HG03571 (cell line): Measurements from ENCODE around the gene TBCD.

Experiments used
- ATAC-seq: cut with Tn5 transposase; IDR thresholded peaks from one replicate; pipeline ENCODE4 v1.9.1; 2021; ENCODE audit not compliant: unreplicated experiment

Gene TBCD

DNA sequence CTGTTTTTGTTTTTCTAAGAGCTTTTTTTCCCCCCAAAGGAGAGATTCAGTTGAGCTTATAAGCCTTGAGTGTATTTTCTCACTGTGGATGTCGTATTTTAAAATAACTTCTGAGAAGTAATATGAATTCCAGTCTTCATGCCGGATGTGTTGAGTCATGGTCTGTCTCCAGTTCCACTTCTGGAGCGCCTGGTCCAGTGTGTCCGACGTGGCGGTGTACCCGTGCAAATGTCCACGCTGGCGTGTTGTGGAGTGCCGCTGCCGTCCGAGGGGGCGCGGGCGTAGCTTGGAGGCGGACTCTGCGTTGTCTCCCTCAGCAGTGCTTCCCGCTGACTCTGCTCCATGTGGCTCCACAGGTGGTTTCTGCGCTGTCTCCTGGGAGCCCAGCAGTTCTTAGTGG lies 148.9 kb downstream of the TBCD start:
- ATAC-seq: no peak

DNA sequence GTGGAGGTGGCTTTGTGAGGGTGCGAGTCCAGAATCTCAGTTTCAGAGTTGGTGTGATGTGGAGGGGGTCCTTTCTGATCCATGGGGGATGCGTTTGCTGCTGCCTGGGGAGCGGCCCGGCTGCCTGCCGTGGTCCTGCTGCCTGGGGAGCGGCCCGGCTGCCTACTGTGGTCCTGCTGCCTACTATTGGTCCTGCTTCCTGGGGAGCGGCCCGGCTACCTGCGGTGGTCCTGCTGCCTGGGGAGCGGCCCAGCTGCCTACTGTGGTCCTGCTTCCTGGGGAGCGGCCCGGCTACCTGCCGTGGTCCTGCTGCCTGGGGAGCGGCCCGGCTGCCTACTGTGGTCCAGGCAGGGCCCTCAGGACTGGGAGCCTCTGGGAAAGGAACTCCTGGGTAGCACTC lies 149.5 kb downstream of the TBCD start:
- ATAC-seq: no peak

DNA sequence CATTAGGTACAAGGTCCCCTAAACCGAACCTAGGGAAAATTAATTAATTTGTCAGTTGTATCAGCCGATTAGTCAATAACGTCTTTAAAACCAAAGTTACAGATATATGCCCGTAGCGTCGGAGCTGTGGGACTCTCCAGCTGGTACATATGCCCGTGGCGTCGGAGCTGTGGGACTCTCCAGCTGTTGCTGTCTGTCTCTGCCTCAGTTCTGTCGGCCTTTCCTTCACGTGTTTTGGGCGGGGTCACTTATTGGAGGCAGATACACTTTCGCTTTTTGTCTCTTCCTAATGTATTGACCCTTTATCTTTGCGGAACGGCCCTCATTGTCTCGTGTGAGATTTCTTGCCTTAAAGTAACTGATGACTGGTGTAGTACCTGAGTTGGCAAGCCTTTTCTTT lies 150.0 kb downstream of the TBCD start:
- no peak for ATAC-seq

DNA sequence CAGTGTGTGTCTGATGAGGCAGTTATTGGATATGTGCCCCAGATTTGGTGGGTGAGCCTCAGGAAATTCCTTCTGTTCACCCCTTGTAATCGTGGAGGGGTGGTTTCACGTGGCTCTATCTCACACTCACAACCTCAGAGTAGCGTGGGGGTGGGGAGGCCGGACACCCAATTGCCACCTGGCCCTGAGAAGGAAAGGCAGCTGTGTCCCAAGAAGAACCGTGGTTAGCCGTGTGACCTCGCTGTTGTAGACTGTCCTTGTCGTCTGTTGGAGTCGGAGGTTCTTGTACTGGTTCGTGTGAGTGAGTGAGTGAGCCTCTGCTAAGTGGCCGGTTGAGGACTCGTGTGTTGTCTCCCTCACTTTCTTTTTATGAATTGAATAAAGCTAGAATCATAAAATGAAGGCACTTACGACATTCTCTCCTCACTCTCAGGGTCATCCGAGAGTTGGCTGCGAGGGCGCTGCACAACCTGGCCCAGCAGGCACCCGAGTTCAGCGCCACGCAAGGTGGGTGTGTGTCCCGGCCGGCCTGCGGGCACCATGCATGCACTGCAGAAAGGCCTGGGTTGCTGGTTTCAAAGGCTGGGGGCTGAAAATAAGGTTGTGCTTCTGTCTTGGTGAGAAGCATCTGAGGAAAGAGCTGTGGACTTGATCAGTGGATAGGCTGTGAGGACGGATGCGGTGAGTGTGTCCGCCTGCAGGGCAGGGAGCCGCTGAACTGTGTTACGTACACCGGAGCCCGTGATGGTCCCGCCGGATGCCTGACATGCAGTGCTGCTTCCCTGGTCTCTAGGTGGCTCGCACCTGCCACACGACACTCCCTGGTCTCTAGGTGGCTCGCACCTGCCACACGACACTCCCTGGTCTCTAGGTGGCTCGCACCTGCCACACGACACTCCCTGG lies 151.4 kb downstream of the TBCD start:
- no peak for ATAC-seq

DNA sequence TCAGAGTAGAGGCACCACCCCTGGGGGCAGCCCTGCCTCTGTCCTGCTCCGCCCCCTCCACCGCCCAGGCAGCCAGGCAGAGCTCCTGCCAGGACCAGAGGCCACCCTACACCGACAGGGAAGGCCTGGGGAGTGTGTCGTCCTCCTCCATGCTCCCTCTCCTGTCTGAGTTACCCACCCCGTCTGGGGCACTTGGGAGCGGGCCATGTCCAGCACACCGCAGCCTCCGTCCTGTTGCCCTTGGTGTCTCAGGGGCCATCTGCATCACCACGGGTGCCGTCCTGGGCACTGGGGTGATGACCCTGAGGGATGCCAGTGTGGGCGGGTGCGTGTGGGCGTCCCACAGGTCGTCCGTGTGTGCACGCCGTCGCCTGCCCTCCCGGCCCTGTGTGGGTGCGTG lies 153.3 kb downstream of the TBCD start:
- ATAC-seq: no peak

DNA sequence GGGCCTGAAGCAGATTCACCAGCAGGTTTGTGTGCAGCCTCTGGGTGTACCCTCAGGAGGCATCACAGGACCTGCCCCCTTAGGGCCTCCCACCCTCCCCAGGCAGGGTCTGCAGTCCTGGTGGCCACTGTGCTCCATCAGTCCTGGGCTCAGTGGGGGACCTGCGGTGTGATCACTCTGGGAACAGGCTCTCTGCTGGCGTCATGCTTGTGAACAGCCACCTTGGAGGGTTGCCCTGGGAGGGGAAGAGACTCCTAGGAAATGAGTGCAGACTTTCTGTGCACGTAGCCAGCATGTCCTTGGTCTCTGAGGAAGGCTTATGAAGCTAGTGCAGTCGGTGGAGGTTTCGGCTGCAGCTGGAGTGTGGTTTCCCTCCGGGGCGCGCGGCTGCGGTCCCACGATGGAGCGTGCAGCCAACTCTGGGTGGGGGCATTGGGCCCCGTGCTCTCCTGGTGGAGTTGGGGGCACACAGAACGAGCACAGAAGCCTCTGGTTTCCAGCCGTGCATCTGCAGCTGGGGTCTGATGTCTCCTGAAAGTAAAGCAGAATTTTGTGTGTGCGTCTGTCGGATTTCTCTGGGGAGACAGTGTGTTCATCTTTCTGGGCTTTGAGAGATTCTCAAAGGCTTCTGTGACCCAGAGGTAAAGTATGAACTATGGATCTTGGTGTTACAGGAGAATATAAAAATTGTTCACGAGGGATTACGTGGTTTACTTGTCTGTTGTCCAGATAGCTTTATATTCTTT lies 156.1 kb downstream of the TBCD start:
- ATAC-seq: no peak

DNA sequence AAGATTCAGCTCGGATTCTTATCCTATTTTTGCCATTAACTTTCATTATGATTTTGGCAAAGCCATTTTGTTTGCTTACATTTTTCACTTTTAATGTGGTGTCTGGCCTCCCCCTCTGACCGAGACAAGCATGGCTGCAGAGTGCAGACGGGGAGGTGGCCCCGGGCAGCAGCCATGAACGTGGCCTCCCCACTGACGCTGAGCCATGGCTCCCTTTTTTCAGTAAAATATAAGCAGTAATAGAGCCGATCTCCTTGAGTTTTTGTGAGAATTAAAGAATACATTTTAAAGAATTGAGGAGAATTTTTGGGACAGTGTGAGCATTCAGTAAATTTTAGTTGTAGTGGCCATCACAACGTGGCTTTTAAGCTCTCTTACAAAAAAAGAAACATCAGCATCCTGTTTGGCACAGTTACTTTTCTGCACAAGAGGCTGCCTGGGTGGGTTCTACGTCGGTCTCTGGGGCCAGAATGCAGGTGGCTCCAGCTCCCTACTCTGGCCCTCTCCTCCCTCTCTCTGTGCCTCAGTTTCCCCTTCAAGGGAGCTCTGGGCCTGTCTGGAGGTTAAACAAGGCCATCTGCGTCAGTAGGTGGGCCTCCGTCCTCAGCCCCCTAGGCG lies 156.8 kb downstream of the TBCD start:
- no peak for ATAC-seq

DNA sequence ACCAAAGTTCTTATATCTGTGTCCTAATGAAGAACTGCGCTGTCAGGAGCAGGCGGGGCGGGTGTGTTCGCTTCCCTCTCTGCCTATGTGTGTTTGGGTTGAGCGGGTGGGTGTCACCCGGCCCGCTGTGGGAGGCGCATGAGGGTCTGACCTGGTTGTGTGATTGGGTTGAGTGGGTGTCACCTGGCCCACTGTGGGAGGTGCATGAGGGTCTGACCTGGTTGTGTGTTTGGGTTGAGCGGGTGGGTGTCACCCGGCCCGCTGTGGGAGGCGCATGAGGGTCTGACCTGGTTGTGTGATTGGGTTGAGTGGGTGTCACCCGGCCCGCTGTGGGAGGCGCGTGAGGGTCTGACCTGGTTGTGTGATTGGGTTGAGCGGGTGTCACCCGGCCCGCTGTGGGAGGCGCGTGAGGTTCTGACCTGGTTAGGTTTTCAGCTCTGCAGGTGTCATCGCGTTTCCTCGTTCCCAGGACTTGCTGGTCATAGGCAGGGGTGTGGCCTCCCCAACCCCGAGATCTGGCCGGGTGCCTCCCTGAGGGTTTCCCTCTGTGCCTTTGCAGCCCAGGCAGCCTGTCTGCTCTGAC lies 157.5 kb downstream of the TBCD start:
- ATAC-seq: no peak

DNA sequence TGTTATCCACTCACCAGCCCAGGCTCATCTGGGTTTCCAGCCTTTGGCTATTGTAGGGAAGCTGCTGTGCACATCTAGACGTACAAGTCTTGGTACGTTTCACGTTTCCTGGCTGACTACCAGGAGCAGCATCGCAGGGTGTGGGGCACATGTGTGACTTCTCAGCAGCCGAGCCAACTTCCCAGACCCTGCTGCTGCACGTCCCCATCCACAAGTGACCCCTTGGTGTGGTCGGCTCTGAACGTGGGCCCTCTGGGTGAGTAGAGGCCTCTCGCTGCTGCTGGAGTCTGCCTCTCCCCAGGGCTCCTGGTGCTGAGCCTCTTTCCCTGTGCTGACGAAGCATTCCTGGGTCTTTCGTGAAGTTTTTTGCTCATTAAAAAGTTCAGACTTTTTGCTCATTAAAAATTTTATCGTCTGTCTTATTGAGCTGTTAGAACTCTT lies 158.2 kb downstream of the TBCD start:
- no peak for ATAC-seq

DNA sequence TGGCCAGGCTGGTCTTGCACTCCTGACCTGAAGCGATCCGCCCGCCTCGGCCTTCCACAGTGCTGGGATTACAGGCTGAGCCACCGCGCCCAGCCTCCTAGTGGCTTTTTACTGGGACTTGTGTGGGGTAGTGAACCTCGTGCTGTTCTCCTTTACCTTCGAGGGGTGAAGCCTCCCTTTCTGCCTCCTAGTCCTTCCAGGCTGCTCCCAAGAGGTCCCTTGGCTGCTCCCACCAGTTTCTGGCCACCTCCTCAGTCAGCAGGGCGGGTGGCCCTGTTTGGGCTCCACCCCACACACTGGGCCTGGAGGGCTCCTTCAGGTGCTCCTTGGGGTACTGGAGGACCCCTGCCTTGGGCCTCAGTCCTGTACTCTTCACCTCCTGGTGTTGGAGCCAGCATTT lies 158.9 kb downstream of the TBCD start:
- no peak for ATAC-seq

DNA sequence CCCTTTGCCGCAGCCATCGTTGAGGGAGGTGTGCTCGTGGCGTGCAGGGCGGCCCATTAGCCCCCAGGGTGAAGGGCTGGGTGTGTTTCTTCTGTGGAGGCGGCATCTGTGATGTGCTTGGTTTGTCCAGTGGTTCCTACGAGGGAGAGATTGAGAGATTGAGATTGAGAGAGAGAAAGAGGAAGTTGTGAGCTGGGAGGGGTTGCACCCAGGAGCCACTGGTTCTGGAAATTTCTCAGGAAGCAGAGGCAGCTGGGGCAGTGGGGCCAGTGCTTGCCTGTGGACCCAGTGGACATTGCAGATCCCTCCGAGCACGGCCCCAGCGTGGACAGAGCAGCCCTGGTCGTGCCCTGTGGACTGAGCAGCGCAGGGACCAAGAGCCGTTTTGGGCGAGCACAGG lies 160.0 kb downstream of the TBCD start:
- no peak for ATAC-seq

DNA sequence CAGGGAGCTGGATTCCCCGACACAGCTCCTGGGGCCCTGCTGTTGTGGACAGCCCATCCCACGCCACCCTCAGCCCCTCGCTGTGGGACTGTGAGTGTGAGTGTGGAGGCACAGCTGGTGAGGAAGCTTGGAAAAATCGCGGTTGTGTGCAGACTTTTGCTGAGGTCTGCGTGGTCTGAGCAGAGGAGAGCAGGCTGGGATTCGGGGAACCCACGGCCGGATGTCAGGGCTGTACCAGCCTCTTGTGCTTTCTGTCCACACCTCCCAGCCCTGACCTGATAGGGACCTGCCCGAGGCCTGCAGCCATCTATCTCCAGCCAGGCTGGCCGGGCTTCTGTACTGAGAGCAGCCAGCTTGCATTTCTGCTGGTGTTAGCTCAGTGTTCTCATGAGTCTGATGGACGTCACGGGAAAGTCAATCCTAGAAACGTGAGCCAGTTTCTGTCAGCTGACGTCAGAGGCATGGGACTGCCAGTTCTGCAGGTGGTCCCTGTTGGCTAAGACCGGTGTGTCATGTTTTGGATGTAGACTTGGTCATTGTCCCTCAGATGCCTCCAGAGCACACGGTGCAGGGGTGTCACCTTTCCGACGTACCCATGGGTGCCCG lies 160.7 kb downstream of the TBCD start:
- ATAC-seq: no peak

DNA sequence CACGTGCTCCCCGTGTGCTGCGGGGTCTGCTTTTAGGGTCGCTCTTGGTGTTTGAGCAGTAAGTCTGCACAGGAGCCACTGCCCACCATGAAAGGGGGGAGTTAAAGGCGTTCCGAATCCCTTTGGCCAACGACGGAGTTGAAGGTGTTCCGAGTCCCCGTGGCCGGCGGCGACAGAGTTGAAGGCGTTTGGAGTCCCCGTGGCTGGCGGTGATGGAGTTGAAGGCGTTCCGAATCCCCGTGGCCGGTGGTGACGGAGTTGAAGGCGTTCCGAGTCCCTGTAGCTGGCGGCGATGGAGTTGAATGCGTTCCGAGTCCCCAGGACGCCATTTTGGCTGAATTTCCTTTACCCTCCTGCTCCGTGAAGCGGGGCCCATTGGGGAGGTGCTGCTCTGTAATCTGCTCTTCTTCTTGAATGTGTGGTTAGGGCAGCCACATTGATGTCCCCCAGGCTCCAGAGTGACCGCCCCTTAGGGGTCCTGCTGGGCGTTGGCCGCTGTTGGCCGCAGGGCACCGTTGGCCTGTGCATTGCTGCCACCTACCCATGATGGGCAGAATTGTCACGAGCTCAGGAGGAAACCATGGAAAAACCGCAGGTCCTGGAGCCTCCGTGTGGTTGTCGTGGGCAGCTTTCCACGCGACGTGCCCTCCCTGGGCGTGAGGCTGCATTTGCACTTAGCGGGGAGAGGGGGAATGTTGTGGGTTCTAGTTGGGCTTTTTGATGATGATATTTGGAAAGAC lies 161.6 kb downstream of the TBCD start:
- no peak for ATAC-seq

DNA sequence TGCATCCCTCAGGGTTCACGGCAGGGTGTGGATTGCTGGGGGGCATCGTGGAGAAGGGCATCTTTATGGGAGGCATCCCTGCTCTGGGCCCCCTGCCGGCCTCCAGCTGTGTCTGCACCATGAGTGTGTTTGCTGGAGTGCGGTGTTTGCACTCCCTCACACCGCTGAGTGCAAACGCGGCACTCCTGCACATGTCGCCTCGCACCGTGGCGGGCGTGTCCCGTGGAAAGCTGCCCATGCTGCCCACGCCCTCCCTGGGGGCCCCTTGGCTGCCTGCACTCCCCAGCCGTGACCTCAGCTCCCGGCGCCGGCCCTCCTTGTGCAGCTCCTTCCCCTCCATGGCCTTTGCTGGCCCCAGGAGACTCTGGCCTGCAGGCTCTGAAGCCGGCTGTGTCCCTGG lies 162.5 kb downstream of the TBCD start:
- ATAC-seq: no peak

DNA sequence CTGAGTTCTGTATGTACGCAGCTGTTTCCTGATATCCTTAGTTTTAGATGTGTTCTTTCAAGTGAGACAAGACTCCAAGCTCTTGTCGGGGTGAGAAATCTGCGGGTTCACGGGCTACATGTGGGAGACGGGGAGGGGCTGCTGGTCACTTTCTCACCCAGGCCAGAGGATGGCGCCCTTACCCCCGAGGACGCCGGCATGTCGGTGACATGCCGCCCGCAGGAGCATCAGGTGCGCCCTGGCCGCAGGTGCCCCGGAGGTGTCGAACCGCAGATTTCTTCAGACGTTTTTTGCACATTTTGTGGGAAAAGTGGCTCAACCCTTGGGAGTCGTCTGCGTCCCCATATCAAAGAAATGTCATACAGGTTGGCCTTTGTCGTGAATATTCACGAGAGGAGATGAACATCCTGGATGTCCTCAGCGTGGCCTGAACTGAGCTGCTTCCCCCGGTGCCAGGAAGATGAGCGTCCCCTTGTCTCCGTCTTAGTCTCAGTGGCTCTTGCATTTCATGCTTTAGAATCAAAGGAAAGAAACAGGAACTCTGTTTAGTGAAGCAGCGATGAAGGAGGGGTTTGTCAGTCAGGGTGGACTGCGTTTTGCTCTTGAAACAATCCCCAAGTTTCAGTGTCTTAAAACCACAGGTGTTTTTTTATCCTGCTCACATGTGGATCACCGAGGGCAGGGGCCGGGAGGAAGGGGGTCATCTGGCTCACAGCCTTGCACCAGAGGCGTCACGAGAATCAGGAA lies 163.3 kb downstream of the TBCD start:
- no peak for ATAC-seq

DNA sequence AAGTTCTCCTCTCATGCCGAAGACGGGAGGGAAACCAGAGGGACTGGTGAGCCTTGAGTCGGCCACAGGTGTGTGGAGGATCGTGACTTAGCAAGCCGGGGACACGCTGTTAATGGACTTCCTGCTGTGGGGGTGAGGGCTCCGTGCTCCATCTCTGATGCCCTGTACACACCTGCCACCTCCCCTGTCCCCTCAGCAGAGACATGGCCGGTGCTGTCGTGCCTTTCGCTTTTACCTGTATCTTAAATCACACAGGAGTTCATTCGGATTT lies 163.8 kb downstream of the TBCD start:
- ATAC-seq: no peak

DNA sequence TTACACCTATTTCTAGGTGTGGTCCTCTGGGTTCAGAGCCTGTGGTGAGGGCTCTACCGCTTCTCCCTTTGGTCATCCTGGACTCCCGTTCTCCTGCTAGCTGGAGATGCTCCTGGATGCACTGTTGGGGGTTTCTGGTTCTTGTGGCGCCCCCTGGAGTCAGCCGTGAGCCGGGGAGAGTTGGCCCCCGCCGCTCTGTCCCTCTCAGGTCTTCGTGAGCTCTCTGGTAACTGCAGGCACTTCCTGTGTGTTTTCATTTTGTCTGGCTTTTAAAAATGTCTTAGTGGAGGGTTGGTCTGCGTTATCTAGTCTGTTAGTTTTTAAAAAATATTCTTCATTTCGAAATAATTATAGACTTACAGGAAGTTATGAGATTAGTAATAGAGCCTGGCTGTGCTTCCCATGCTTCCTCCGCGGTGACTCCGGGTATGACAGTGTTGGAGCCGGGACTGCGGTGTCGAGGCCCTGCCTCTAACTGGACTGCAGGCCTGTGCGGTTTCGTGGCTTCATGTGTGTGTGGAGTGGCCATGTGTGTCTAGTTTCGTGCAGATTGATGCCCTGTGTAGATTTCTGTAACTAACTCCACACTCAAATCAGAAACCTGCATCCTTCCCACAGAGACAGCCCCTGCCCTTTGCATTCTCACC lies 166.0 kb downstream of the TBCD start:
- ATAC-seq: no peak

DNA sequence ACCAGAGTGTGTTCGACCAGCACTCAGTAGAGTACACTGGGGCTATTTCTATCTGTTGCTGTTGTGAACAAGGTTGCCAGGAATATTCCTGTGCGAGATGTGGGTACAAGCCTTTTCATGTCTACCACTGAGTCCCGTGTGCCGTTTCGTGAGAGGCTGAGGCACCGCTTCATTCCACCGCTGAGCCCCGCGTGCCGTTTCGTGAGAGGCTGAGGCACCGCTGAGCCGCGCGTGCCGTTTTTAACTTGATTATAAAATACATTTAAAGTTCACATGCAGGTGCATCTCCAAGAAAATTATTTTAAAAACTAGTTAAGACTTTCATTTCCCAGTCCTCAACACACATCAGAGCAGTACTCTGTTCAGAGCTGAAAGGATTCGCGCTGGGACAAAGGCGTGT lies 166.6 kb downstream of the TBCD start:
- no peak for ATAC-seq

DNA sequence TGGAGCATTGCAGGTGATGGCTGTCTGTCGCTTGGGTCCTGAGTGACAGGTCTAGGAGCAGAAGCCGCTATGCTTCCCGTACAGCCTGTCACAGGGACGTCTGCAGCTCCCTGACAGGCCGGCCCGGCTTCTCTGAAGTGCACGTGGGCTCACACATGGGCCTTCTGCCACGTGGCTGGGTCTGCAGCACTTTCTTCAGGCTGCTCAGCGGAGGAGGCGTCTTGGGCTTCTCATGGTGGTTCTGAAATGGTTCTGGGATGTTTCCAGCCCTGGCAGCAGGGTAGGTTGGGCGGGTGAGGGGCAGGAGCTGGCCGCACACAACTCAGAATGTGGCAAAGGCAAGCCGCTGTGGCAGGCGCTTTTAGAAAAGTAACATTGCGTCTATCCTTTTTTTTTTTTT lies 168.3 kb downstream of the TBCD start:
- ATAC-seq: no peak

DNA sequence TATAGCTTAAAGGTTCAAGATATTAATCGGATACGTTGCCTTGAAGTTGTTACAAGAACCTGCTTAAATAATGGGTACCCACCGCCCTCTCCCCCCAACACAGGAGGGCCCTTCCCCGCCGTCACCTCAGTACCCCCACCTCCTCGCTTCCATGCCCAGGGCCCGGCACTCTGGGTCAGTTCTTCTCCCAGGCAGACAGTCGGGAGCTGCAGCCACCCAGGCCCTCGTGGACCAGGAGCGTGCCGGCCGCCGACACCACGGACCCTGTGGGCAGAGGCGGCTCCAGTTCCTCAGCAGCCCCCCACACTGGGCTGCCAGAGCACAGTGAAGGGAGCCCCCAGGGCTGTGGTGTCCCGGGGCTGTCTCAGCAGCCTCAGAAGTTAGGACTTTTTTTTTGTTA lies 168.8 kb downstream of the TBCD start:
- ATAC-seq: no peak
